ENCODE data around the gene ERN1.

The ERN1 gene

GRCh38 chr17:64056269-64057005 lies 73.5 kb downstream of the ERN1 start:
- no peak for DNase-seq

GRCh38 chr17:64055183-64056142 lies 74.5 kb downstream of the ERN1 start:
- DNase-seq, result no peak

- DNase-seq, result no peak
These were observed 75.6 kb downstream of the ERN1 start for GRCh38 chr17:64054304-64054703.

GRCh38 chr17:64053101-64053500 lies 76.8 kb downstream of the ERN1 start:
- DNase-seq, result no peak

GRCh38 chr17:64051153-64051552 lies 78.8 kb downstream of the ERN1 start:
- no peak for DNase-seq

GRCh38 chr17:64048805-64049204 lies 81.1 kb downstream of the ERN1 start:
- DNase-seq, result no peak

GRCh38 chr17:64045176-64045575 lies 84.8 kb downstream of the ERN1 start:
- no peak for DNase-seq

- no peak for DNase-seq
These were observed 87.1 kb downstream of the ERN1 start for GRCh38 chr17:64042700-64043485.

- DNase-seq, result no peak
These were observed 88.0 kb downstream of the ERN1 start for GRCh38 chr17:64041912-64042311.

- no peak for DNase-seq
These were observed 89.7 kb downstream of the ERN1 start for GRCh38 chr17:64040206-64040605.

- DNase-seq, result no peak
These were observed 90.9 kb downstream of the ERN1 start for GRCh38 chr17:64039106-64039400.

- DNase-seq, result no peak
These were observed 91.4 kb downstream of the ERN1 start for GRCh38 chr17:64038331-64039105.

- DNase-seq, result no peak
These were observed 92.1 kb downstream of the ERN1 start for GRCh38 chr17:64037802-64038201.

GRCh38 chr17:64037180-64037579 lies 92.8 kb downstream of the ERN1 start:
- no peak for DNase-seq

GRCh38 chr17:64036198-64036922 lies 93.6 kb downstream of the ERN1 start:
- no peak for DNase-seq

GRCh38 chr17:64032081-64032480 lies 97.9 kb downstream of the ERN1 start:
- no peak for DNase-seq

- DNase-seq, result peak in 1 of 2 experiments; percentile 7
These were observed 101.0 kb downstream of the ERN1 start for GRCh38 chr17:64028874-64029464.

- peak in 1 of 2 experiments; percentile 63 for DNase-seq
These were observed 104.1 kb downstream of the ERN1 start for GRCh38 chr17:64025732-64026294.

- DNase-seq, result no peak
These were observed 104.9 kb downstream of the ERN1 start for GRCh38 chr17:64024781-64025731.

- DNase-seq, result no peak
These were observed 105.7 kb downstream of the ERN1 start for GRCh38 chr17:64024215-64024654.
